HL-60/S4 (cell line): Measurements from ENCODE around the gene EIF4E1B.
"Not testable (repeated sequence)": the region's sequence is repeated elsewhere in the genome, so short reads cannot be mapped to it uniquely, and the experiment has no call there.

Source experiments
- in situ Hi-C: fragments of 300-500 bp; cut with MboI; formaldehyde crosslinking; loops from 2 replicates; pipeline ENCODE4 v1.14.3; 2022; ENCODE audit warnings: low sequenced_read_pairs

EIF4E1B gene

GRCh38 chr5:176629853-176630680 is at the start of gene EIF4E1B, which contains the start of gene SNCB:
TSS of gene EIF4E1B (plus strand) at chr5:176630675. CDS start at chr5:176642788, 12,113 bp downstream.
TSS of gene SNCB (minus strand) at chr5:176630534. CDS start at chr5:176629654, 880 bp downstream.
- in situ Hi-C loops: no loop called here

- in situ Hi-C loops: no loop called here
Observed at GRCh38 chr5:176581361-176581760, 49.1 kb upstream of the EIF4E1B start.

- in situ Hi-C loops: no loop called here
Observed at GRCh38 chr5:176583076-176583475, 47.4 kb upstream of the EIF4E1B start.

GRCh38 chr5:176587398-176587797 is 43.1 kb upstream of the EIF4E1B start:
- in situ Hi-C loops: no loop called here

DNA sequence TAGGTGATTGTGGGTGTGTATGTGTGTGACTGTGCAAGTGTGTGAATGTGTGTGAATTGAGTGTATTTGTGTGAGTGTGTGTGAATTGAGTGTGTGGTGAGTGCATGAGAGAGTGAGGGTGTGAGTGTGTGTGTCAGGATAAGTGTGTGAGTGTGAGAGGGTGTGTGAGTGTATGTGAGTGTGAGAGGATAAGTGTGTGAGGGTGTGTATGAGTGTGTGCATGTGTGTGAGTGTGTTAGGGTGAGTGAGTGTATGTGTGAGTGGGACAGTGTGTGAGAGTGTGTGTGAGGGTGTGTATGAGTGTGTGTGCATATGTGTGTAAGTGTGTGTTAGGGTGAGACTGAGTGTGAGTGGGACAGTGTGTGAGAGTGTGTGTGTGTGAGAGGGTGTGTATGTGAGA is 42.2 kb upstream of the EIF4E1B start:
- in situ Hi-C loops: no loop called here

GRCh38 chr5:176589039-176589769 is 41.3 kb upstream of the EIF4E1B start:
- in situ Hi-C loops: no loop called here

- in situ Hi-C loops: no loop called here
Observed at GRCh38 chr5:176590035-176590717, 40.3 kb upstream of the EIF4E1B start.

- in situ Hi-C loops: not testable (repeated sequence)
Observed at GRCh38 chr5:176591667-176592066, 38.8 kb upstream of the EIF4E1B start.

- in situ Hi-C loops: no loop called here
Observed at GRCh38 chr5:176592573-176592972, 37.9 kb upstream of the EIF4E1B start.

DNA sequence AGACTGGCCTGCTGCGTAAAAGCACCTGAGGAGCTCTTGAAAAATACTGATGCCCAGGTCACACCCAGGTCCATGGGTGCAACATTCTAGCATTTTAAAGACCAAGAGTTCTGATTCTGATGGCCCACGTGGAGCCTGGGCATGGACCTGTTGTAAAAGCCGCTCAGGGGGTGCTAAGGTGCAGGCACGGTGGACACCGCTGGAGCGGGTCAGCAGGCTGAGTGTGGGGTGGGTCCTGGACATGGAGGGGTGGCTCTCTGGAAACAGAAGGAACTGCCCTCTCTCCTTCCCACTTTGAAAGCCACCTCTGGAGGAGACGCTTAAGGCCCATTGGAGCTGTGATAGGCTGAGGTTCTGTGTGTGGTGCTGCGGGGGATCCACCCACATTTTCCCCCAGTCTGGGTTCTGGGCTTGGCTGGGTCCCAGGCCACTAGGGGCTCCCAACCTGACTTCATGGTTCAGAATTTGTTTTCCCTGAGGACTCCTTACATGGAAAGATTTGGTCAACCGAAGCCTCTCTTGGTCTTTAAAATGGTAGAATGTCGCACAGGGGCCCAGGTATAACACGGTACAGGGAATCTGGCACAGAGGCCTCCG is 37.1 kb upstream of the EIF4E1B start:
- in situ Hi-C loops: no loop called here

GRCh38 chr5:176594554-176594953 is 35.9 kb upstream of the EIF4E1B start:
- in situ Hi-C loops: no loop called here

DNA sequence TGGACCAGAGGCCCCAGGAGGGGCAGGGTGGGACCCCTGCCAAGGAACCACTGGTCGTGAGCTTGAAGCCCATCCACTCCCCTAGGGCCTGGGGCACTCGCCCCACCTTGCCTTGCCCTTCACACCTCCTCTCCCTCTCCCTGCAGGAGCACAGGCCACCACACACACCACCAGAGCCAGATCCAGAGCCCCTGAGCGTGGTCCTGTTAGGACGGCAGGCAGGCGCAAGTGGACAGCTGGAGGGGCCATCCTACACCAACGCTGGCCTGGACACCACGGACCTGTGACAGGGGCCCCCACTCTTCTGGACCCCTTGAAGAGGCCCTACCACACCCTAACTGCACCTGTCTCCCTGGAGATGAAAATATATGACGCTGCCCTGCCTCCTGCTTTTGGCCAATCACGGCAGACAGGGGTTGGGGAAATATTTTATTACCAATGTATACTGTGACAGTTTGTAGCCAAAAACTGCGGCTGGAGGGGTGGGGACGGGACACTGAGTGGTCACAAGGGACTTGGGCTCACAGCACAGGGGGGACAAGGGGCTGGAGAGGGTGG is 35.0 kb upstream of the EIF4E1B start:
- in situ Hi-C loops: no loop called here

- in situ Hi-C loops: no loop called here
Observed at GRCh38 chr5:176596069-176596644, 34.3 kb upstream of the EIF4E1B start.

DNA sequence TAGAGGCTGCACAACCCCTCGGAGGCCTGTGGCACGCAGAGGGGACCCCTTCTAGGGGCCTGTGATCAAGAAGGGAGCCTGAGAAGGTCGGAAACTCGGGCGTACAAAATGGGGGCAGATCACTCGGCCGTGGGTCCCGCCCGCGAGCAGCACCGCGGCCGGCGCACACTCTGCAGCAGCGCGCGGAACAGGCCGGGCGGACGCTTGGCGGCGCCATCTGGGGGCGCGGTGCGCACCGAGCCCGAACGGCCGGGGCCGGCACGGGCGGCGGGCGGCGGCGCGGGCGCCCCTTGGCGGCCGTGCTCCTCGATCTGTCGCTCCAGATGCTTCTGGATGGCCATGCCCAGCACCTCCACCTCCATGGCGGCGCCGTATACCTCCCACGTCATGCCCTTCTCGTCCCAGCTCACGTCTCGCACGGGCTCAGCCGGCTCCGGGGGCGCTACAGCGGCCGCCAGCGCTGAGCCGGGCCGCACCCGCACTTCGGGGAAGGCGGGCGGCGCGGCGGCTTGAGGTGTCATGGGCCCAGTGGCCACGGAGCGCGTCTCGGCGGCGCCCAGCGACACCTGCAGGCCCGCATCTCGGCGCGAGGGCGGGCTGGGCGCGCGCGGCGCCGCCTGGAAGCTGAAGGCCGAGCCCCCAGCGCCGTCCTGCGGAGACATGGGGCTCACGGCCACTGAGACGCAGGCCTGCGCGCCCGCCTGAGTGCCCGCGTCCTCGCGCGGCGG is 33.6 kb upstream of the EIF4E1B start:
- in situ Hi-C loops: no loop called here

DNA sequence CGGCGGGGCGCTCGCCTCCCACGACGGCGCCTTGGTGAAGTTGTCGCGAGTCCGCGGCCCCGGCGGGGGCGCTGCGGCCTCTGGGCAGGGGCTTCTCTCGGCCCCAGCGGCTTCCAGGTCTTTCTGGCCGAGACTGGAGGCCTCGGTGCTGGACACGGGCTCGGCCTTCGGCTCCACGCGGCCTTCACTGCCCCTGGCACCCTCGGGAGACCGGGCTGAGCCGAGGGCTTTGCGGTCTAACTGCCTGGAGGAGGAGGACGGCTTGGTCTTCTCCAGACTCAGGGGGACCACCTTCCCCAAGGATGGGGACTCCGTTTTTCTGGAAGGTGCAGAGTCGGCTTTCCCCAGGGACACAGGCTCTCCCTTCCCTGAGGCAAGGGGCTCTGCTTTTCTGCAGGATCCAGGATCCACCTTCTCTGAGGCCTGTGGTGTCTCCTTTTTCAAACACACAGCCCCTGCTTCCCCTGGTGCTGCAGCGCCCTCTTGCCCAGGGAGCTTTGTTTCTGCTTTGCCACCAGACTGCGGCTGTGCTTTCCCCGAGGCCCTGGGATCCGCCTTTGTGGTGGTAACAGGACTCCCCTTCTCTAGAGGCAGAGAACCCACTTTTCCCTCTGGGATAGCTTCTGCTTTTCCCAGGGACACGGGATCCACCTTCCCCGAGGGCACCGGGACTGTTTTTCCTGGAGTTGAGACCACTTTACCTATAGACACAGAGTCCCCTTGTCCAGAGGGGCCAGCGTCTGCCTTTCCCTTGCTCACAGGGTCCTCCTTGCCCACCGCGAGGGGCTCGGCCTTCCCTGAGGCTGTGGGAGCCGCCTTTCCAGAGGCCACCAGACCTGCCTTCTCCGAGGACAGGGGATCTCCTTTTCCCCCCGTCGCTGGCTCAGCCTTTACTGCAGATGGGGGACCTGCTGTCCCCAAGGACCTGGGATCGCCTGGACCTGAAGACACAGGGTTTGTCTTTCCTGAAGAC is 32.8 kb upstream of the EIF4E1B start:
- in situ Hi-C loops: no loop called here

DNA sequence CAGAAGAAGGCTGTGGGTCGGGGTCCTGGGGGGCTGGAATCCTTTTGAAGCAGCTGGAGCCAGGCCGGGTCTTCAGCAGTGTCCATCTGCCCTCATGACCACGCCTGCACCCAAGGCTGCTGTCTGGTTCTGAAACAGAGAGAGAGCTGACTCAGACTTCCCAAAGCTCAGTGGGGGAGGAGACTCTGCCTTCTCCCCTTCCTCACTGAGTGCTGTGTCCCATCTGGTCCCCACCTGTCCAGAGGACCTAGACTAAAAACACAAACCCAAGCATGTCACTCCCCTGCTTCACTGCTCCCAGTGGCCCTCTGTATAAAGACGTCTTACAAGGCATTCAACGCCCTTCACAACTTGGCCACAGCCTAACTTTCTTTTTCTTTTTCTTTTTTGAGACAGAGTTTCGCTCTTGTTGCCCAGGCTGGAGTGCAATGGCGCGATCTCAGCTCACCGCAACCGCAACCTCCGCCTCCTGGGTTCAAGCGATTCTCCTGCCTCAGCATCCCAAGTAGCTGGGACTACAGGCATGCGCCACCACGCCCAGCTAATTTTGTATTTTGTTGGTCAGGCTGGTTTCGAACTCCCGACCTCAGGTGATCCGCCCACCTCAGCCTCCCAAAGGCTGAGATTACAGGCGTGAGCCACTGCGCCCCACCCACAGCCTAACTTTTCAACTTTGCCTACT is 30.6 kb upstream of the EIF4E1B start:
- in situ Hi-C loops: not testable (repeated sequence)

DNA sequence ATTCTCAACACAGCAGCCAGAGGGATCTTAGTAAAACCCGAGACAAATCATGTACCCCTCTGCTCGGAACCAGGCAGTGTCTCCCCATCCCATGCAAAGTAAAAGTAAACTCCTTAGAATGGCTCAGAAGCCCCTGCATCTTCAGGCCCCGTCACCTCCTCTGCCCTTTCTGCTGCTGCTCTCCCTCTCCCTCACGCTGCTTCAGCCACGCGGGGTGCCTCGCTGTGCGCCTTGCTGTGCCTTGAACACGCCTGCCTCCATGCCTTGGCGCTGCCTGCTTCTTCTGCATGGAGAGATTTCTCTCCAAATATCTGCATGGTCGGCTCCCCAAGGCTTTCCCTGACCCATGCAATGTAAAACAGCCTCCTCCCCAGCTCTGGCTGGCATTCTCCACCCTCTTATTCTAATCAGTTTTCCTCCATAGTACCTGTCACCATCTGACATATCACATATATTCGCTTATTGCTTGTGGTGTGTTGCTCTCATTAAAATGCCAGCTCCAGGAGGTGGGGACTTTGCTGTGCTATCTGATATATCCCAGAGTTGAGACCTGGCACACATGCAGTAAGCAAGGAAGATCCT is 28.5 kb upstream of the EIF4E1B start:
- in situ Hi-C loops: no loop called here

- in situ Hi-C loops: no loop called here
Observed at GRCh38 chr5:176603091-176603490, 27.4 kb upstream of the EIF4E1B start.
